Raji (cell line): ENCODE measurements around the gene CDC45.

Experiments used
- POLR2A ChIP-seq: IDR thresholded peaks from 2 replicates; pipeline ENCODE4 v1.6.1; 2011; ENCODE audit warnings: low read depth, low read length, control low read depth; ENCODE audit not compliant: insufficient read depth

CDC45 gene

DNA sequence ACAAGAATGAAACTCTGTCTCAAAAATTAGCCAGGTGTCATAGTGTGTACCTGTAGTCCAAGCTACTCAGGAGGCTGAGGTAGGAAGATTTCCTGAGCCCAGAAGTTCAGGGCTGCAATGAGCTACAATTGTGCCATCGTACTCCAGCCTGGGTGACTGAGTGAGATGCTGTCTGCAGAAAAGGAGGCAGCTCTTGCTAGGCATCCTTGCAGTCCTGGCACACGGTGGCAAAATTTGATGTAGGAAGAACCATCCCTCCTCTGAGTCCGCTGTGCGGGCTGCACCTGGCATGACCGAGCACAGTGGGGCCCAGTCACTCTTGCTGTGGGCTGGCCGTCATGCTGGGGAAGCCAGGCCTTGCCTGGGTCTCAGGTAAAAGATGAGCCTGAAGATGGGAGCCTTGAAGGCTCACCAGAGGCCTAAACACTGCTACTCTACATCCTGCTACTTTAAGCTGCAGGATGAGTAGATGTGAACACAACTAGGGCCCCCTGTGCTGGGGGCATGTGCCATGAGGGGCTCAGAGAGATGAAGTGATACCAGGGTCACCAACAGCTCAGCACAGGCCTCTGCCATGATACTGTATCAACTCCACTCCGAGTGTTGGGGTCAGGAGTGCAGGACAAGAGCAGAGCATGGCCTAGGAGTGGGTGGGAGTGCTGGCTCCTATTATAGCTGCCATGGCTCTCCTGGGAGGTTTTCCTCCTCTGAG, 18.6 kb downstream of the CDC45 start:
- no peak for TF ChIP-seq POLR2A

DNA sequence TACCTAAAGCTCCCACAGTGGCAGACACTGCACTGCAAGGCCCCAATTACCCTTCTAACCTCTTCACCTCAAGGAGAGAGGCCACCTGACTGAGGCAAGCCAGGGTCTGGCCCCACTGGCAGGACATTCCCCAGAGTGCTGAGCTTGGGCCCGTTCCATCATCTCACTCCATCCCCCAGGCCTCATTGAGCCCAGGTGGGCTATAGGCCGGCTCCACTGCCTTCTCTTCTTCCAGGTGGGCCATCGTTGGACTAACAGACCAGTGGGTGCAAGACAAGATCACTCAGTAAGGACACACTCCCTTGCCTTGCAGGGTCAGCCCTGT, 19.1 kb downstream of the CDC45 start:
- TF ChIP-seq POLR2A = no peak

DNA sequence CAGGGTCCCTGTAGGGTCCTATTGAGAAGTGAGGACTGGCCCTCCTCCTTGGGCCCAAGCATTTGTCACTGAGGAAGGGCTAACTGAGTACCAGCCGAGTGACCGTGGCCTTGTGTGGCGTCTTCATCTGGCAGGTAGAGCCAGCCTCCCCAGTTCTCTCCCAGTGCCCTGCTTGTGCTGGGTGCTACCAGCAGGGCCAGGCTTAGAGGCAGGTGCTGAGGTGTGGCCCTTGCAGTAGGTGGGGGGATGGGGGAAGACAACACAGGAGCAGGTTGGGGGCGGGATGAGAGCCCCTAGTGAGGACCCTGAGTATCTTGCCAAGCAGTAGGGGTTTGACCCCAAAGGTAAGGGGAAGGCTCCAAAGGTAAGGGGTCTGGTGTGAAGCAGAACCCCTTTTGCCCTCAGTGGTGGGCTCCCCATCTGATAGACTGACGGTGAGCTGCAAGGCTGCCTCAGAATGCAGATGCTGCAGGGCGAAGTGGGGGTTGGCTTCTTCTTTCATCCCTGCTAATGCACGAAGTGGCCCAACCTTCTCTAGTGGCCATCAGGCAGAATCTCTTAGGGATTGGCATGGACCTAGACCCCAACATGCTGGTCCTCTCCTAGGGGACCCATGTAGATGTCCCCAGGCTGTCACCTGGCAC, 19.6 kb downstream of the CDC45 start:
- no peak for TF ChIP-seq POLR2A

DNA sequence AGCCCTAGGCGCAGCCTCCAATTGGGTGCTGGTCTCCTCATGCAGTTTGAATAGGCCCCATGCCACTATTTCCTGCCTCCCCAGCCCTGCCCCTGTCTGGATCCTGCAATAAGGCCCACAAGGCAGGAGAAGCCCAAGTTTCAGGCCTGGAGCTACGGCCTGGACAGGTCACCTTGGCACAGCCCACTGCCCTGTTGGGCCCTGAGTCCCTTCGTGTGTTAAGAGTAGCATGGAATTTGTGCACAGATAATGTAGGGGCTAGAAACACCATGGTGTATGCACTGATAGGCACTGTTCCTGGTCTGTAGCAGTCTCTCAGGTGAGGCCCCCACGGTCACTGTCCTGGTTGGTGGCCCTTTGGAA, 20.1 kb downstream of the CDC45 start:
- no peak for TF ChIP-seq POLR2A

DNA sequence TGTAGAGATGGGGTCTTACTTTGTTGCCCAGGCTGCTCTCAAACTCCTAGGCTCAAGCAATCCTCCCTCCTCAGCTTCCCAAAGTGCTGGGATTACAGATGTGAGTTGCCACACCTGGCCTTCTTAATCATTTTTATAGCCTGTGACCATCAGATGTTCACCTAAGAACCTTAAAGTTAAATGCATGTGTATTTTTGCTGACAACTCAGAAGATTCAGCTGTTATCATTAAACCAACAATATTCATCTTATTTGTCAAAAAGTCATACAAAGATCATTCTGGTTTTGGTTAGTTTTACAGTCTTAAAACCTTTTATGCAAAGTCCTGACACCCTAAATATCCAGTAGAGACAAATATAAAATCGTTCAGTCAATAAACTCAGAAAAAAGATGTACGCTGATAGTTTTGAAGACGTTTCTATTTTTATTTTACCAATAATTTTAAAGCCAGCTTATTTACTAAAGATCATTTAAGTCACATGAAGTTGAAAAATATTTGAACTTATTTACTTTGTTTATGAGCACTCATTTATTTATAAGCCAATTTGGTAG, 22.3 kb downstream of the CDC45 start:
- TF ChIP-seq POLR2A = no peak

DNA sequence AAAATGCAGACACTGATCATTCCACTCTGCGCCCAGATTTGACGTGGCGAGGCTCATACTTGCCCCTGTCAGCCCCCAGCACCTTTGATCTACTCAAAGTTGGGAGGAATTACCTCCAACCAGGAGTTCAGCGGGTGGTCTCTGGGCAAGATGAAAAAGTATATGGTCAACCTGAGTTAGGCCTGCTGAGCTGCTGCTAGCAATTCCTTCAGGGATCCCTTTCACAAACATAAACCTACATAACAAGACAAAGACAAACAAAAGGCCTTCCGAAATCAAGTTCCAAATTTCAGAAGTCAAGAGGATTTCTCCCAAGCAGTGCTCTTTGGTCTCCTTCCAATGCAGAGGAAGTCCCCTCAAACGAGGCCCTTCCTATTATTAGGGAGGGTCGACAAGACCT, 23.6 kb downstream of the CDC45 start:
- no peak for TF ChIP-seq POLR2A

DNA sequence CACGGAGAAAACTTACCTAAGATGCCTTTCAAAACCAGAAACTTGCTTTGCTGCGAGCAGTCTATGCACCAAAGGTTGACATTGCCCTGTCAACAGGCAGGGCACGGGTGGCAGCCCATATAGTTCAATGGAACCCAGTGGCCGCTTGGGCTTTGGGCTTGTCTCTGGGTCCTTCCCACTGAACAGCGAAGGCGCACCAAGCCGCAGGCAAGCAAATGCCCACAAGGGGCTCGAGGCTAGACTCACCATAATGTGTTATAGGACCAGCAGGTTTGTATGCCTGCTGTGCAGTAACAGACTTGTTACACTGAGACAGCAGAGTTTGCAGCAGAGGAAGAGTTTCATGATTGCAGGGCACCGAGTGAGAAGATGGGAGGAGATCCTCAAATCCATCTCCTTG, 24.1 kb downstream of the CDC45 start:
- no peak for TF ChIP-seq POLR2A

DNA sequence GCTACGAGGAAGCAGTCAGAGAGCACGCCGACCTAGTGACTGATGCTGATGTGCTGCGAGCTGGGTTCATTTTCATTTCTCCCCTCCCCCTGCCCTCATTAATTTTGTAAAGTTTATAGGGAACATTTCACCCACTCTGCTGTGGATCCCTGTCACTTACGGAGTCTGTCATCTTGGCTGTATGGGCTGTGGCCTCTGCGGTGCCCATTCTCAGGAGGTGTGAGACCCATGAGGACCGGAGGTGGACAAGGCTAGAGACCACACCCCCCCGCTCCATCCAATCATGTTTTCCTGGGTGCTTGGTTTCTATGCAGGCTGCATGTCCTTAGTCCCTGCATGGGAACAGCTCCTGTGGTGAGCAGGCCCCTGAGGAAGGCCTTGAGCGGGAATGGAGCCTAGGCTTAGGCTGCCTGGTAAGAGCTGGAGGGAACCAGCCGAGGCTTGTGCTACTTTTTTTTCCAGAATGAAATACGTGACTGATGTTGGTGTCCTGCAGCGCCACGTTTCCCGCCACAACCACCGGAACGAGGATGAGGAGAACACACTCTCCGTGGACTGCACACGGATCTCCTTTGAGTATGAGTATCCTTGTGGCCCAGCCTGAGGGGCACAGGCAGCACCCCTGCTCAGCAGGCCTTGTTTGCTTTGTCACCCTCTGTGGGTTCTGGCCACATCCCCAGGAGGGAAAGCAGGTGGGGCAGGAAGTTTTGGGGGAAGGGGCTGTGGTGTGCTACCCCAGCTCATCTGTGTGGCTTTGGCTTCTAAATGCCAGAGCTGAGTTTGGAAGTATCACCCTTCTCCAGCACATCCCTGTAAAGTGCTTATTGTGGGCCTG, 25.4 kb downstream of the CDC45 start:
- no peak for TF ChIP-seq POLR2A

DNA sequence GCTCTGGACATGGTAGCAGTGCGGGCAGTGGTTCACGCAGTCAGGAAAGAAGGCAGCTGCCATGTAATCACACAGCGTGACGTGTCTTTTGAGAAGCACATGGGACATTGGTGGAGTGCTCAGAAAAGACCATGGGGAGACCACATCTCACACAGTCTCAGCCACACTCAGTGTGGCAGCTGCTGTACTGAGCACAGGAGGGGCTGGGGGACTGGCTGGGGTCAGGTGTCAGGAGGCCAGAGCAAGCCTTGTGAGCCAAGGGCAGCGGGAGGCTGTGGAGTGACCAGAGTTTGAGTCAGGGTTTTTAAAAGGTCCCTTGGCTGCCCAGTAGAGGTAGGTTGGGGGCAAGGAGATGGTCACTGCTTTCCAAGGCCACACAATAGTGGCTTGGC, 26.0 kb downstream of the CDC45 start:
- no peak for TF ChIP-seq POLR2A

DNA sequence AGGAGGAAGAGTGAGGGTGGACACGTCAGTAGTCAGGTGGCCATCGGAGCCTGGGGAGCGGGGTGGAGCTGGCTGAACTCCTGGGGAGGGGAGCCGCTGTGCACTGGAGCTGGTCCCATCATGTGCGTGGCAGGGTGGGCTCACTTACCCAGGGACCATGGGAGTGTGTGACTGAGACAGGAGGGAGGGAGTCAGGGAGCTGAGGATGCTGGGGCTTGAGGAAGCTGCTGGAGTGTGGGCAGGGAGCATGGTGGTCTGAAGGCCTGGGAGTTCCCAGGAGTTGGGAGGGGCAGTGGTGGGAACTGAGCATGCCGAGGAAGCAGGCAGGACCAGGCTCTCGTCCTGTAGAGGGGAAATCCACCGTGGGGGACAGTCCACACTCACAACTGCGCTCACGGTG, 26.5 kb downstream of the CDC45 start:
- TF ChIP-seq POLR2A = no peak

DNA sequence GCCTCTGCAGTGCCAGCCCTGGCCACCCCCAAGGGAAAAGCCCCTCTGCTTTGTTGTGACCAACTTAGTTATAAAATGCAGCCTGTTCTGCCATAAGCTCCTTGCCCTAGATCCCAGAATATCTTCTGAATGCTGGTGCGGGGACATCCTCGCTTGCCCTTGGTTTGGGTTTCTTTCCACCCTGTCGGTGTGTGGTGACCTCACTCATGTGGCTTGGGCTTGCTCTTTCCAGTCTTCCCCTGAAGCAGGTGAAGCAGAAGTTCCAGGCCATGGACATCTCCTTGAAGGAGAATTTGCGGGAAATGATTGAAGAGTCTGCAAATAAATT, 27.8 kb downstream of the CDC45 start:
- no peak for TF ChIP-seq POLR2A

DNA sequence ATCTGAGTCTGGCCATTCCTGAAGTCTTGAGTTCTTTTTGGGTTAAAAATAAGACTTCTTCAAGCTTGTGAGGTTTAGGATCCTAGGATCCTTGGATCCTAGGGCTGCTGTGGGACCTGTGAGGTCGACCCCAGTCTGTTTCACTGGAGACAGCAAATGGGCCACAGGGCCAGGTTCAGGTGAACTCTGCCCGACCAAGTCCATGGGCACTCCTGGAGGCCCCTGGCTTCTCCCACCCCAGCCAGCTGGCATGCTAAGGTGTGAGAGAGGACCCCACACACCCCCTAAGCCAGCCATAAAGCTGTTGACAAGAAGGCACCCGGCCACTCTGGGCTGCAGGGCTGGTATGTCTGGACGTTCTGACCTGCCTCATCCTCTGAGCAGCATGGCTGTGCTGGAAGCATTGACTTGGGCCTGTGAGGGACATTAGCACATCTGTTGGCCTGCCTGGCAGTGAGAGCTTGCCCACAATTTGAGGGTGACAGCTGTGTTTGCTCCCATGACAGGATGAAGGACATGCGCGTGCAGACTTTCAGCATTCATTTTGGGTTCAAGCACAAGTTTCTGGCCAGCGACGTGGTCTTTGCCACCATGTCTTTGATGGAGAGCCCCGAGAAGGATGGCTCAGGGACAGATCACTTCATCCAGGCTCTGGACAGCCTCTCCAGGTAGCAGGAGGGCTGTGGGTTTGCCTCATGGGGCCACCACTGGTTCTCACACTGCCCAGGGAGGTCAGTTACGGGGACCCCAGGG, 28.5 kb downstream of the CDC45 start:
- no peak for TF ChIP-seq POLR2A

DNA sequence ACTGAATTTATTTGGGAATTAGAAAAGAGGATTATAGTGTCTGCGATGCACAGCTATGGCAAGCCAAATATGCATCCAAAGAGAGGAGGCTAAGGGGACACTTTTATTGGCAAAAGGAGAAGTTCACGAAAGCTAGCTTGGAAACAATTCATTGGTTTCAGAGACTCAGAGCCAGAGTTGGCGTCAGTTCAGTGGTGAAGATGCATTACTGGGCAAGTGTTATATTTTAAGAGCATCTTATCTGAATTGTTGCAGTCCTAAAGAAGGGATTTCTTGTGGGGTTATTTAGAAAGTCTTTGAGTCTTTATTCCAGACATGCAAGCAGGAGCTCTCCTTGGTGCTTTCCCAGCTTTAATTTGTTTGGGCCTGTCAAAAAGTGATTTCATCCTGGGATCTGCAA, 29.5 kb downstream of the CDC45 start:
- no peak for TF ChIP-seq POLR2A

DNA sequence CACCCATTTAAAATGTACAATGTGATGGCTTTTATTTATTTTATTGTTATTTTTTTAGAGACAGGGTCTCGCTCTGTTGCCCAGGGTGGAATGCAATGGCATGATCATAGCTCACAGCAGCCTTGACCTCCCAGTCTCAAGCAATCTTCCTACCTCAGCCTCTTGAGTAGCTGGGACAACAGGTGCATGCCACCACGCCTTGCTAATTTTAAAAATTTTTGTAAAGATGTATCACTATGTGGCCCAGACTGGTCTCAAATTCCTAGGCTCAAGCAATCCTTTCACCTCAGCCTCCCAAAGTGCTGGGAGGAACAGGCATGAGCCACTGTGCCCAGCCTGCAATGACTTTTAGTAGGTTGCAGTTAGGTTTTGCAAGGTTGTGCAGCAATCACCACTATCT, 30.2 kb downstream of the CDC45 start:
- no peak for TF ChIP-seq POLR2A

DNA sequence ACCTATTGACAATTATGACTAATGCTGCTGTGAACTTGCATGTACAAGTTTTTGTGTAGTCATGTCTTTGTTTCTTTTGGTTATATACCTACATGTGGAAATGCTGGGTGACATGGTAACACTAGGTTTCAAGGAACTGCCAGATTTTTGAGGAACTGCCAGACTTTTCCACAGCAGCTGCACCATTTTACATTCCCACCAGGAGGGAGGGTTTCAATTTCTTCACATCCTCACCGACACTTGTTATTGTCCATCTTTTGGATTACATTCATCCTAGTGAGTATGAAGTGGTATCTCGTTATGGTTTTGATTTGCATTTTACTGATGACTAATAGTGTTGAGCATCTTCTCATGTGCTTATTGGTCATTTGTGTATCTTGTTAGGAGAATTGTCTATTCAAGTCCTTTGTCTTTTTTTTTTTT, 31.2 kb downstream of the CDC45 start:
- TF ChIP-seq POLR2A = no peak
